ENCODE measurements around the gene KLK15.

Gene KLK15

DNA sequence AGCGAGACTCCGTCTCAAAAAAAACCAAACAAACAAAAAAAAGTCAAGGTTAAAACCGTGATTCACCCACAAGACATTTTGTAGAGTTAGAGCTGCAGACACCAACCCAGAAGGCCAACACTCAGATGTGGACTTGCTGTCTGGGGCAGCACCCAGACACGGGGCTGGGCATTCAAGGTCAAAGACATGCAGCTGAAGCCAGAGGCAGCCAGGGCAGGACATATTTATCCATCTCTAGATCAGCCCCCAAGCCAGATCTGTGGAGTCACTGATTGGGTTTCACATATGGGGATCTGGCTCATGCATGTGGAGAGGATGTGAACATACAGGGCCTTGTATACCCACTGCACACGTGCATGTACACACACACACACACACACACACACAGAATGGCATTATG is 3.6 kb downstream of the KLK15 start:
- TF ChIP-seq ZNF8 (CRISPR knock-in tag; IDR thresholded peaks at IDR 0.05) (no peak), ARNTL (CRISPR knock-in tag; IDR thresholded peaks at IDR 0.05; ENCODE audit: borderline replicate concordance, low read depth) (no peak), ISL1 (CRISPR knock-in tag; IDR thresholded peaks at IDR 0.05) (no peak), PPARA (CRISPR knock-in tag; IDR thresholded peaks at IDR 0.05; ENCODE audit: borderline replicate concordance) (no peak), RARB (CRISPR knock-in tag; IDR thresholded peaks at IDR 0.05) (no peak), ZFP3 (CRISPR knock-in tag; IDR thresholded peaks at IDR 0.05) (no peak), ZC3H10 (CRISPR knock-in tag; IDR thresholded peaks at IDR 0.05) (no peak), GLIS3 (CRISPR knock-in tag; IDR thresholded peaks at IDR 0.05) (no peak), TCF4 (CRISPR knock-in tag; IDR thresholded peaks at IDR 0.05; ENCODE audit: borderline replicate concordance) (no peak), ZNF565 (CRISPR knock-in tag; conservative IDR thresholded peaks at IDR 0.05; ENCODE audit: low read depth) (no peak)
- TF ChIP-seq, protein P1, sequence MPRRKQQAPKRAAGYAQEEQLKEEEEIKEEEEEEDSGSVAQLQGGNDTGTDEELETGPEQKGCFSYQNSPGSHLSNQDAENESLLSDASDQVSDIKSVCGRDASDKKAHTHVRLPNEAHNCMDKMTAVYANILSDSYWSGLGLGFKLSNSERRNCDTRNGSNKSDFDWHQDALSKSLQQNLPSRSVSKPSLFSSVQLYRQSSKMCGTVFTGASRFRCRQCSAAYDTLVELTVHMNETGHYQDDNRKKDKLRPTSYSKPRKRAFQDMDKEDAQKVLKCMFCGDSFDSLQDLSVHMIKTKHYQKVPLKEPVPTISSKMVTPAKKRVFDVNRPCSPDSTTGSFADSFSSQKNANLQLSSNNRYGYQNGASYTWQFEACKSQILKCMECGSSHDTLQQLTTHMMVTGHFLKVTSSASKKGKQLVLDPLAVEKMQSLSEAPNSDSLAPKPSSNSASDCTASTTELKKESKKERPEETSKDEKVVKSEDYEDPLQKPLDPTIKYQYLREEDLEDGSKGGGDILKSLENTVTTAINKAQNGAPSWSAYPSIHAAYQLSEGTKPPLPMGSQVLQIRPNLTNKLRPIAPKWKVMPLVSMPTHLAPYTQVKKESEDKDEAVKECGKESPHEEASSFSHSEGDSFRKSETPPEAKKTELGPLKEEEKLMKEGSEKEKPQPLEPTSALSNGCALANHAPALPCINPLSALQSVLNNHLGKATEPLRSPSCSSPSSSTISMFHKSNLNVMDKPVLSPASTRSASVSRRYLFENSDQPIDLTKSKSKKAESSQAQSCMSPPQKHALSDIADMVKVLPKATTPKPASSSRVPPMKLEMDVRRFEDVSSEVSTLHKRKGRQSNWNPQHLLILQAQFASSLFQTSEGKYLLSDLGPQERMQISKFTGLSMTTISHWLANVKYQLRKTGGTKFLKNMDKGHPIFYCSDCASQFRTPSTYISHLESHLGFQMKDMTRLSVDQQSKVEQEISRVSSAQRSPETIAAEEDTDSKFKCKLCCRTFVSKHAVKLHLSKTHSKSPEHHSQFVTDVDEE (CRISPR knock-in tag; IDR thresholded peaks at IDR 0.05), result no peak
- TF ChIP-seq, protein P2, sequence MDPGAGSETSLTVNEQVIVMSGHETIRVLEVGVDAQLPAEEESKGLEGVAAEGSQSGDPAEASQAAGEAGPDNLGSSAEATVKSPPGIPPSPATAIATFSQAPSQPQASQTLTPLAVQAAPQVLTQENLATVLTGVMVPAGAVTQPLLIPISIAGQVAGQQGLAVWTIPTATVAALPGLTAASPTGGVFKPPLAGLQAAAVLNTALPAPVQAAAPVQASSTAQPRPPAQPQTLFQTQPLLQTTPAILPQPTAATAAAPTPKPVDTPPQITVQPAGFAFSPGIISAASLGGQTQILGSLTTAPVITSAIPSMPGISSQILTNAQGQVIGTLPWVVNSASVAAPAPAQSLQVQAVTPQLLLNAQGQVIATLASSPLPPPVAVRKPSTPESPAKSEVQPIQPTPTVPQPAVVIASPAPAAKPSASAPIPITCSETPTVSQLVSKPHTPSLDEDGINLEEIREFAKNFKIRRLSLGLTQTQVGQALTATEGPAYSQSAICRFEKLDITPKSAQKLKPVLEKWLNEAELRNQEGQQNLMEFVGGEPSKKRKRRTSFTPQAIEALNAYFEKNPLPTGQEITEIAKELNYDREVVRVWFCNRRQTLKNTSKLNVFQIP (CRISPR knock-in tag; IDR thresholded peaks at IDR 0.05; ENCODE audit: borderline replicate concordance, low read depth), result no peak
- no peak for ATAC-seq

GRCh38 chr19:50827476-50827875 is 5.9 kb downstream of the KLK15 start:
- no peak for ATAC-seq
- no peak for TF ChIP-seq RARB (CRISPR knock-in tag; IDR thresholded peaks at IDR 0.05)
- no peak for TF ChIP-seq GLIS3 (CRISPR knock-in tag; IDR thresholded peaks at IDR 0.05)
- no peak for TF ChIP-seq ZC3H10 (CRISPR knock-in tag; IDR thresholded peaks at IDR 0.05)
- no peak for TF ChIP-seq ZFP3 (CRISPR knock-in tag; IDR thresholded peaks at IDR 0.05)
- TF ChIP-seq, protein P3, sequence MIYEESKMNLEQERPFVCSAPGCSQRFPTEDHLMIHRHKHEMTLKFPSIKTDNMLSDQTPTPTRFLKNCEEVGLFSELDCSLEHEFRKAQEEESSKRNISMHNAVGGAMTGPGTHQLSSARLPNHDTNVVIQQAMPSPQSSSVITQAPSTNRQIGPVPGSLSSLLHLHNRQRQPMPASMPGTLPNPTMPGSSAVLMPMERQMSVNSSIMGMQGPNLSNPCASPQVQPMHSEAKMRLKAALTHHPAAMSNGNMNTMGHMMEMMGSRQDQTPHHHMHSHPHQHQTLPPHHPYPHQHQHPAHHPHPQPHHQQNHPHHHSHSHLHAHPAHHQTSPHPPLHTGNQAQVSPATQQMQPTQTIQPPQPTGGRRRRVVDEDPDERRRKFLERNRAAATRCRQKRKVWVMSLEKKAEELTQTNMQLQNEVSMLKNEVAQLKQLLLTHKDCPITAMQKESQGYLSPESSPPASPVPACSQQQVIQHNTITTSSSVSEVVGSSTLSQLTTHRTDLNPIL (CRISPR knock-in tag; IDR thresholded peaks at IDR 0.05; ENCODE audit: low read depth), result no peak
- no peak for TF ChIP-seq SNAI2 (CRISPR knock-in tag; IDR thresholded peaks at IDR 0.05)

GRCh38 chr19:50826492-50827240 is 6.7 kb downstream of the KLK15 start:
- TF ChIP-seq OSR1 (CRISPR knock-in tag; IDR thresholded peaks at IDR 0.05) (no peak), ISL1 (CRISPR knock-in tag; IDR thresholded peaks at IDR 0.05) (no peak), ARNTL (CRISPR knock-in tag; IDR thresholded peaks at IDR 0.05; ENCODE audit: borderline replicate concordance, low read depth) (no peak), ZC3H10 (CRISPR knock-in tag; IDR thresholded peaks at IDR 0.05) (no peak), ZNF8 (CRISPR knock-in tag; IDR thresholded peaks at IDR 0.05) (no peak), ESRRG (CRISPR knock-in tag; IDR thresholded peaks at IDR 0.05) (no peak), CSRNP3 (CRISPR knock-in tag; IDR thresholded peaks at IDR 0.05) (no peak)
- TF ChIP-seq, protein P3 (CRISPR knock-in tag; IDR thresholded peaks at IDR 0.05; ENCODE audit: low read depth), result no peak
- no peak for ATAC-seq

DNA sequence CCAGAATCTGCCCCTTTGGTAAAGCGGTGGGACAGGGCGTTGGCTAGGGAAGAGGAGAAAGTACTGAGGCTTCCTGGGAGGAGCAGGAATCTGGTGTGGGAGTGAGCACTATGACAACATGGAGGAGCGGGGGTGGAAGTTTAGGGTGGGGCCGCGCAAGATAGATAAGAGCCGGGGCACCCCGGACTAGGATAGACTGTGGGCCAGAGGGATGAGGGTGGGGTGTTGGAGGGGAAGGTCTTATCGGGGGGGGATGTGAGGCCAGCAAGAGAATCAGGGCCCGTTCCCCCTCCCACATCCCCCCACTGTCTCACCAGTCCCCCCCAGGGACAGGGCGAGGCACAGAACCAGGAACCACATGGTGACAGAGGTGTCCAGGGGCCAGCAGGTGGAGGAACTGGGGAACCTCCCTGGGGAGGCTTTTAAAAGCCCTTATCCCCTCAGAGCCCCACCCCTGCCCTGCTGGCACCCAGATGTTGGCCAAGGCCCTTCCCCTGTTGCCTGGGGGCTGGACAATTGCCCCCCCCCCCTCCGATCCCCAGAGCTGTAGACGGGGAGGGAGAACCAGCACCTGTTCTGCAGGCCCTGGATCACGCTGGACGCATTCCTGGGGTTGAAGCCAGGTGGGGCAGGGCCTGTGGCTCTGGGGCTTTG is 9.9 kb downstream of the KLK15 start, which contains the start of gene KLK1:
KLK1 (minus strand) TSS at position 399 of the 654 bp plus-strand sequence; CDS start at position 360, 39 bp downstream.
- no peak for ATAC-seq
- no peak for TF ChIP-seq ZNF70 (CRISPR knock-in tag; IDR thresholded peaks at IDR 0.05)
- TF ChIP-seq, protein P2 (CRISPR knock-in tag; IDR thresholded peaks at IDR 0.05; ENCODE audit: borderline replicate concordance, low read depth), result no peak
- TF ChIP-seq TCF4 (CRISPR knock-in tag; IDR thresholded peaks at IDR 0.05; ENCODE audit: borderline replicate concordance), result no peak
- TF ChIP-seq CSDC2 (CRISPR knock-in tag; IDR thresholded peaks at IDR 0.05), result no peak
- TF ChIP-seq TOX (CRISPR knock-in tag; IDR thresholded peaks at IDR 0.05; ENCODE audit: borderline replicate concordance), result no peak
- TF ChIP-seq ZFP3 (CRISPR knock-in tag; IDR thresholded peaks at IDR 0.05), result no peak
- no peak for TF ChIP-seq ZFP30 (CRISPR knock-in tag; IDR thresholded peaks at IDR 0.05)
- no peak for TF ChIP-seq GLIS3 (CRISPR knock-in tag; IDR thresholded peaks at IDR 0.05)
- TF ChIP-seq, protein P1 (CRISPR knock-in tag; IDR thresholded peaks at IDR 0.05), result no peak
